Measurements from ENCODE around the gene KIAA1549. TPM values are rescaled to one million over a fixed set of nuclear protein-coding genes. Genes with fewer than 3 reads are reported as not detected.
"Not testable (repeated sequence)": the region's sequence is repeated elsewhere in the genome, so short reads cannot be mapped to it uniquely, and the experiment has no call there.

Gene KIAA1549
- total RNA-seq, 2 donors from 2014 or later, result 0.93 to 1.7 TPM

GRCh38 chr7:138948403-138948802, 32.8 kb downstream of the KIAA1549 start:
- Mint-ChIP-seq H3K27me3 (ENCODE audit: low read depth) (no peaks in the 10 kb centered on the region), H3K4me1 (ENCODE audit: low read depth) (no peaks in the 10 kb centered on the region), H3K9me3 (no peaks in the 10 kb centered on the region), H3K27ac (no peak overlapping the region), H3K36me3 (ENCODE audit: insufficient read depth in 2 of 2) (no peaks in the 10 kb centered on the region), H3K4me3 (no peak overlapping the region)
- no peak for DNase-seq
- ATAC-seq (replicated peaks in 1 of 2), result peak; percentile 66

DNA sequence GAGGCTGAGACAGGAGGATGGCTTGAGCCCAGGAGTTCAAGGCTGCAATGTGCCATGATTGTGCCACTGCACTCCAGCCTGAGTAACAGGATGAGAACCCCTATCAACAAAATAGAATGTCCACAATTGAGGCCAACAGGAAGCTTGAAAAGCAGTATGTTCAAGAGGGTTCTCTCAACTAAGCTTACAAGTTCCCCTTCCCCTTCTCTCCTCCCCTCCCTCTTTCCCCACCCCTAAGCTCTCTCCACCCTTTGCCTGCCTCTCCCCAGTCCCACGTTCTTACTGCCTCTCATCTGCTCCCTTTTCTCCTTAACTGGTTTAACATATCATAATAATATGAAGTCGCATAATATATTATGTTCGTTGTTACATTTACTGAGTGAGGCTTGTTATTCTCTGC, 35.4 kb downstream of the KIAA1549 start:
- ATAC-seq (replicated peaks in 1 of 2) (no peak), DNase-seq (no peak)
- Mint-ChIP-seq H3K4me1 (ENCODE audit: low read depth) (no peaks in the 10 kb centered on the region), H3K4me3 (no peak overlapping the region), H3K36me3 (ENCODE audit: insufficient read depth in 2 of 2) (no peaks in the 10 kb centered on the region), H3K9me3 (no peaks in the 10 kb centered on the region), H3K27me3 (ENCODE audit: low read depth) (no peaks in the 10 kb centered on the region), H3K27ac (peak overlapping the region; percentile 59)

DNA sequence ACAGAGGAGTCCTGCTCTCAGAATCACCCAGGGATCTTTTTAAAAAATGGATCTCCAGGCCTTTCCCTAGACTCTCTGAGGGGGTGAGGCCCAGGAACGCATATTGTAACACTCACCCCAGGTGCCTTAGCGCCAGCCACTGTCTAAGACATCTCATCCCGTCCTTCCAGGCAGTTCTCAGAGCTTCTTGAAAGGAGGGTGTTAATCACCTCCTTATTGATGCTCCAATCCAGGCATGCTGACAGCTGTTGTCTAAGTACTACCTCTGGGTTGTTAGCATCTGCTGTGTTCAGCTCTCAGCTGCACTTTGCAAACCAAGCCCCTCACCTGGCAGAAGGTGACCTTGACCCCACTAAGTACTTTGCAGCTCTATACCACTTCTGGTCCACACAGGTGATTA, 36.0 kb downstream of the KIAA1549 start:
- ATAC-seq (replicated peaks in 1 of 2), result no peak
- Mint-ChIP-seq H3K4me1 (ENCODE audit: low read depth) (no peaks in the 10 kb centered on the region), H3K4me3 (no peak overlapping the region), H3K36me3 (ENCODE audit: insufficient read depth in 2 of 2) (no peaks in the 10 kb centered on the region), H3K27me3 (ENCODE audit: low read depth) (no peaks in the 10 kb centered on the region), H3K9me3 (no peaks in the 10 kb centered on the region), H3K27ac (no peak overlapping the region)
- DNase-seq, result no peak

DNA sequence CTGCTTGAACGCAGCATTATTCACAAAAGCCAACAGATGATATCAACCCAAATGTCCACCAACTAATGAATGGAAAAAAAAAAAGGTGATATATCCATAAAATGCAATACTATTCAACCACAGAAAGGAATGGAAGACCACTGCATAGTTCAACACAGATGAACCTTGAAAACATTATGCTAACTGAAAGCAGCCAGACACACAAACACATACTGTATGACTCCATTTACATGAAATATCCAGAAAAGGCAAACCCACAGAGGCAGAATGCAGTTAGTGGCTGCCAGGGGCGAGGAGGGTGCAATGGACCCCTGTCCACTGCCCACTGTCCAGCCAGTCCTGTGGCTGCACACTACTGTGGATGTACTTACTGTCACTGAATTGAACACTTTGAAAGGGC, 36.6 kb downstream of the KIAA1549 start:
- DNase-seq (no peak), ATAC-seq (replicated peaks in 1 of 2) (no peak)
- H3K27me3 Mint-ChIP-seq (ENCODE audit: low read depth), result no peaks in the 10 kb centered on the region
- H3K27ac Mint-ChIP-seq, result no peak overlapping the region
- H3K4me3 Mint-ChIP-seq, result no peak overlapping the region
- H3K4me1 Mint-ChIP-seq (ENCODE audit: low read depth), result no peaks in the 10 kb centered on the region
- H3K36me3 Mint-ChIP-seq (ENCODE audit: insufficient read depth in 2 of 2), result no peaks in the 10 kb centered on the region
- H3K9me3 Mint-ChIP-seq, result no peaks in the 10 kb centered on the region

- no peak overlapping the region for H3K27ac Mint-ChIP-seq
- DNase-seq, result no peak
- no peak for ATAC-seq (replicated peaks in 1 of 2)
- H3K4me3 Mint-ChIP-seq, result no peak overlapping the region
- H3K27me3 Mint-ChIP-seq (ENCODE audit: low read depth), result no peaks in the 10 kb centered on the region
- H3K36me3 Mint-ChIP-seq (ENCODE audit: insufficient read depth in 2 of 2), result no peaks in the 10 kb centered on the region
- H3K4me1 Mint-ChIP-seq (ENCODE audit: low read depth), result no peaks in the 10 kb centered on the region
- no peaks in the 10 kb centered on the region for H3K9me3 Mint-ChIP-seq
Observed at GRCh38 chr7:138943061-138943460, 38.1 kb downstream of the KIAA1549 start.

DNA sequence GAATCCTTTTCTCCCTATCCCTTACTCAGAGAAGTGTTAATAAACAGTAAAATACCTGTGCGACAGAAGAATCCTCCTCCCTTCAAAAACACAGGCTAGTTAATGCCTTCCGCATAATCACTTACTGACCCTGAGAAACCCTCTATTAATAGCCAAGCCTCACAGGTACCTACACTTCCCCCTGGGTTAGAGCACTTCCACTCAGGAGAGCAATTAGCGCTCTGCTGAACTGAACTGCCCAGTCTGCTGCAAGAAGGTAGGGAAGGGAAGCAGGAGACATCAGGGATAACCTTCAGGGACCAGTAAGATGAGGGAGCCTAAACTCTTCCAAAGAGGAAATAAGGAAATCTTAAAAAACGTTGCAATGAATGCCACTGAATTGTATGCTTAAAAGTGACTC, 39.6 kb downstream of the KIAA1549 start:
- no peaks in the 10 kb centered on the region for H3K4me1 Mint-ChIP-seq (ENCODE audit: low read depth)
- no peaks in the 10 kb centered on the region for H3K9me3 Mint-ChIP-seq
- no peak for ATAC-seq (replicated peaks in 1 of 2)
- no peak overlapping the region for H3K27ac Mint-ChIP-seq
- H3K4me3 Mint-ChIP-seq, result no peak overlapping the region
- no peak for DNase-seq
- no peaks in the 10 kb centered on the region for H3K27me3 Mint-ChIP-seq (ENCODE audit: low read depth)
- no peaks in the 10 kb centered on the region for H3K36me3 Mint-ChIP-seq (ENCODE audit: insufficient read depth in 2 of 2)

DNA sequence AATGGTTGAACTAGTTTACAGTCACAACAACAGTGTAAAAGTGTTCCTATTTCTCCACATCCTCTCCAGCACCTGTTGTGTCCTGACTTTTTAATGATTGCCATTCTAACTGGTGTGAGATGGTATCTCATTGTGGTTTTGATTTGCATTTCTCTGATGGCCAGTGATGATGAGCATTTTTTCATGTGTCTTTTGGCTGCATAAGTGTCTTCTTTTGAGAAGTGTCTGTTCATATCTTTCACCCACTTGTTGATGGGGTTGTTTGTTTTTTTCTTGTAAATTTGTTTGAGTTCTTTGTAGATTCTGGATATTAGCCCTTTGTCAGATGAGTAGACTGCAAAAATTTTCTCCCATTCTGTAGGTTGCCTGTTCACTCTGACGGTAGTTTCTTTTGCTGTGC, 40.6 kb downstream of the KIAA1549 start:
- not testable (repeated sequence) for H3K36me3 Mint-ChIP-seq (ENCODE audit: insufficient read depth in 2 of 2); H3K4me3 Mint-ChIP-seq; H3K27me3 Mint-ChIP-seq (ENCODE audit: low read depth); H3K4me1 Mint-ChIP-seq (ENCODE audit: low read depth); H3K9me3 Mint-ChIP-seq; DNase-seq; ATAC-seq (replicated peaks in 1 of 2); H3K27ac Mint-ChIP-seq

DNA sequence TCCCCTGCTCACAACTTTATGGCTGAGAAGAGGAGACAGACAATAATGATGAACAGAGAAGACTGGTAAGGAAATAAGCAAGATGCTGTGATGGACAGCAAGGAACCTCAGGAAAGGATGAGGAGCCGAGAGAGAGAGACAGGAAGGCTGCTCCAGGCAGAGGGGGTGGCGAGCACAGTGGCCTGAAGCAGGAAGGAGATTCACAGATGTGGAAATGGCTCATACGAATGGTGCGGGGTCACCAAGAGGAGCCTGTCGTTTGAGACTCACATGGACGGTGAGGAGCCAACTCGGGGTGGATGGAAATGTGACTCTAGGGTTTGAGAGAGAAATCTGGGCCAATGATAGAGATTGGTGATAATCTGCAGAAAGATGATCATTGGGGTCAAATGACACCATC, 43.7 kb downstream of the KIAA1549 start:
- ATAC-seq (replicated peaks in 1 of 2) (no peak), DNase-seq (no peak)
- H3K4me1 Mint-ChIP-seq (ENCODE audit: low read depth), result no peaks in the 10 kb centered on the region
- H3K36me3 Mint-ChIP-seq (ENCODE audit: insufficient read depth in 2 of 2), result no peaks in the 10 kb centered on the region
- no peaks in the 10 kb centered on the region for H3K27me3 Mint-ChIP-seq (ENCODE audit: low read depth)
- no peak overlapping the region for H3K27ac Mint-ChIP-seq
- H3K9me3 Mint-ChIP-seq, result no peaks in the 10 kb centered on the region
- H3K4me3 Mint-ChIP-seq, result no peak overlapping the region

DNA sequence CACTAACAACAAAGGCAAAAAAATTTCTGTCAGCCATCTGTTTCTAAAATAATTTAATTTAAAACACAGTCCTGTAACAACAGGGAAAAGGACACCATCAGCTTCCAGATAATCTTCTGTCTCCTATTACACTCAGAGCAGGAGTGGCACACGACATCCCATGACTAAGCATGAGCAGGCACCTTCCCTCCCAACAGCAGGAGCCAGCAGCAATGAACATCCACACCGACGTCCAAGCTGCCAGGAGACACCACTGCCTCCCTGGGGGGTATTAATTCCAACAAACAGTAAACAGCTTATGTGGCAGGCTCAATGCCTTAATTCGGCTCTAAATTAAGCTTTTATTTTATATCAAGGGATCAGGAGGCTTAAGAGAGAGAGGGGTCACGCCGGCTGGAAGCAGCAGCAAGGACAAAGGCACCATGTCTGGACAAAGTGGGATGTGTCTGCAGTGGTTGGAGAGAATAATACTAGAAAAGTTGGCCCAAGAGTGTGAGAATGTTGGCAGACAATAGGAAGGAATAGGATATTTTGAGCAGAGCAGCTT, 45.7 kb downstream of the KIAA1549 start:
- Mint-ChIP-seq H3K4me1 (ENCODE audit: low read depth) (no peaks in the 10 kb centered on the region), H3K4me3 (no peak overlapping the region), H3K9me3 (no peaks in the 10 kb centered on the region), H3K36me3 (ENCODE audit: insufficient read depth in 2 of 2) (no peaks in the 10 kb centered on the region), H3K27ac (no peak overlapping the region), H3K27me3 (ENCODE audit: low read depth) (no peaks in the 10 kb centered on the region)
- DNase-seq (no peak), ATAC-seq (replicated peaks in 1 of 2) (no peak)

- Mint-ChIP-seq H3K27me3 (ENCODE audit: low read depth) (no peaks in the 10 kb centered on the region), H3K36me3 (ENCODE audit: insufficient read depth in 2 of 2) (no peaks in the 10 kb centered on the region), H3K4me3 (no peak overlapping the region), H3K9me3 (no peaks in the 10 kb centered on the region), H3K4me1 (ENCODE audit: low read depth) (no peaks in the 10 kb centered on the region), H3K27ac (no peak overlapping the region)
- ATAC-seq (replicated peaks in 1 of 2), result no peak
- no peak for DNase-seq
Observed at GRCh38 chr7:138934861-138935260, 46.3 kb downstream of the KIAA1549 start.

GRCh38 chr7:138934367-138934766, 46.8 kb downstream of the KIAA1549 start:
- H3K36me3 Mint-ChIP-seq (ENCODE audit: insufficient read depth in 2 of 2), result no peaks in the 10 kb centered on the region
- DNase-seq, result no peak
- H3K4me3 Mint-ChIP-seq, result no peak overlapping the region
- no peaks in the 10 kb centered on the region for H3K27me3 Mint-ChIP-seq (ENCODE audit: low read depth)
- H3K9me3 Mint-ChIP-seq, result no peaks in the 10 kb centered on the region
- no peak overlapping the region for H3K27ac Mint-ChIP-seq
- no peaks in the 10 kb centered on the region for H3K4me1 Mint-ChIP-seq (ENCODE audit: low read depth)
- ATAC-seq (replicated peaks in 1 of 2), result no peak

- ATAC-seq (replicated peaks in 1 of 2) (no peak), DNase-seq (no peak)
- Mint-ChIP-seq H3K9me3 (no peaks in the 10 kb centered on the region), H3K27me3 (ENCODE audit: low read depth) (no peaks in the 10 kb centered on the region), H3K4me1 (ENCODE audit: low read depth) (no peaks in the 10 kb centered on the region), H3K27ac (no peak overlapping the region), H3K36me3 (ENCODE audit: insufficient read depth in 2 of 2) (no peaks in the 10 kb centered on the region), H3K4me3 (no peak overlapping the region)
Observed at GRCh38 chr7:138932870-138933269, 48.3 kb downstream of the KIAA1549 start.

GRCh38 chr7:138932427-138932826, 48.8 kb downstream of the KIAA1549 start:
- H3K9me3 Mint-ChIP-seq, result no peaks in the 10 kb centered on the region
- no peaks in the 10 kb centered on the region for H3K27me3 Mint-ChIP-seq (ENCODE audit: low read depth)
- no peaks in the 10 kb centered on the region for H3K36me3 Mint-ChIP-seq (ENCODE audit: insufficient read depth in 2 of 2)
- H3K27ac Mint-ChIP-seq, result no peak overlapping the region
- ATAC-seq (replicated peaks in 1 of 2), result no peak
- no peak overlapping the region for H3K4me3 Mint-ChIP-seq
- no peaks in the 10 kb centered on the region for H3K4me1 Mint-ChIP-seq (ENCODE audit: low read depth)
- DNase-seq, result no peak

- no peaks in the 10 kb centered on the region for H3K36me3 Mint-ChIP-seq (ENCODE audit: insufficient read depth in 2 of 2)
- ATAC-seq (replicated peaks in 1 of 2), result no peak
- H3K9me3 Mint-ChIP-seq, result no peaks in the 10 kb centered on the region
- DNase-seq, result no peak
- peaks cover 12% of the 10 kb centered on the region for H3K4me1 Mint-ChIP-seq (ENCODE audit: low read depth)
- no peak overlapping the region for H3K27ac Mint-ChIP-seq
- H3K4me3 Mint-ChIP-seq, result no peak overlapping the region
- H3K27me3 Mint-ChIP-seq (ENCODE audit: low read depth), result no peaks in the 10 kb centered on the region
Observed at GRCh38 chr7:138929969-138930368, 51.2 kb downstream of the KIAA1549 start.

All from activated T-cell treated with anti-CD3 and anti-CD28 coated beads, Interleukin-2, amount 50 U/mL, for 72 hours (primary cell).